ENCODE data around the gene RIPOR1. TPM values are rescaled to one million over a fixed set of nuclear protein-coding genes. Genes with fewer than 3 reads are reported as not detected.
"Not testable (repeated sequence)": the region's sequence is repeated elsewhere in the genome, so short reads cannot be mapped to it uniquely, and the experiment has no call there.

RIPOR1 gene
- 31.6 TPM for polyA plus RNA-seq (2012; ENCODE audit: insufficient read depth, insufficient read length)

GRCh38 chr16:67528222-67528869 is at the start of gene RIPOR1:
TSS of gene RIPOR1 (plus strand) at chr16:67528829. CDS start at chr16:67538447, 9,618 bp downstream.
- DNase-seq (ENCODE audit: low read depth, low spot score): no peak
- peak within 1 kb of the TSS; percentile 57 for H3K4me3 ChIP-seq (ENCODE audit: low read length)

GRCh38 chr16:67480833-67481560 is 47.6 kb upstream of the RIPOR1 start, which contains the start of gene ATP6V0D1:
TSS of gene ATP6V0D1 (minus strand) at chr16:67481157. CDS start at chr16:67481086, 71 bp downstream.
- DNase-seq (ENCODE audit: low read depth, low spot score): peak; percentile 95
- peak within 1 kb of the TSS; percentile 75 for H3K4me3 ChIP-seq (ENCODE audit: low read length)

GRCh38 chr16:67481561-67482232 is 46.9 kb upstream of the RIPOR1 start:
- peak; percentile 42 for DNase-seq (ENCODE audit: low read depth, low spot score)
- peak overlapping the region; percentile 75 for H3K4me3 ChIP-seq (ENCODE audit: low read length)

GRCh38 chr16:67482233-67482924 is 46.2 kb upstream of the RIPOR1 start:
- no peak for DNase-seq (ENCODE audit: low read depth, low spot score)
- peak overlapping the region; percentile 75 for H3K4me3 ChIP-seq (ENCODE audit: low read length)

- H3K4me3 ChIP-seq (ENCODE audit: low read length): peak within 1 kb of the TSS; percentile 75
- DNase-seq (ENCODE audit: low read depth, low spot score): no peak
Measured at GRCh38 chr16:67483150-67483549, 45.5 kb upstream of the RIPOR1 start, which contains the start of gene AGRP. TSS of gene AGRP (minus strand) at chr16:67483547. CDS start at chr16:67483398, 149 bp downstream.

GRCh38 chr16:67483731-67484525 is 44.7 kb upstream of the RIPOR1 start:
- no peak overlapping the region for H3K4me3 ChIP-seq (ENCODE audit: low read length)
- DNase-seq (ENCODE audit: low read depth, low spot score): no peak

GRCh38 chr16:67486805-67487204 is 41.8 kb upstream of the RIPOR1 start:
- DNase-seq (ENCODE audit: low read depth, low spot score): no peak

GRCh38 chr16:67487561-67487960 is 41.1 kb upstream of the RIPOR1 start:
- not testable (repeated sequence) for DNase-seq (ENCODE audit: low read depth, low spot score); H3K4me3 ChIP-seq (ENCODE audit: low read length)

More at GRCh38 chr16:67486805-67487204, 41.8 kb upstream of the RIPOR1 start:
- no peak overlapping the region for H3K4me3 ChIP-seq (ENCODE audit: low read length)

- no peak for DNase-seq (ENCODE audit: low read depth, low spot score)
- H3K4me3 ChIP-seq (ENCODE audit: low read length): no peak overlapping the region
Measured at GRCh38 chr16:67489401-67490083, 39.1 kb upstream of the RIPOR1 start.

GRCh38 chr16:67490335-67491096 is 38.1 kb upstream of the RIPOR1 start:
- DNase-seq (ENCODE audit: low read depth, low spot score): no peak
- no peak overlapping the region for H3K4me3 ChIP-seq (ENCODE audit: low read length)

GRCh38 chr16:67499106-67499505 is 29.5 kb upstream of the RIPOR1 start:
- H3K4me3 ChIP-seq (ENCODE audit: low read length): no peak overlapping the region
- no peak for DNase-seq (ENCODE audit: low read depth, low spot score)

- no peak for DNase-seq (ENCODE audit: low read depth, low spot score)
Measured at GRCh38 chr16:67504031-67505021, 24.3 kb upstream of the RIPOR1 start.

GRCh38 chr16:67506468-67506867 is 22.2 kb upstream of the RIPOR1 start:
- DNase-seq (ENCODE audit: low read depth, low spot score): no peak
- no peak overlapping the region for H3K4me3 ChIP-seq (ENCODE audit: low read length)

More at GRCh38 chr16:67504031-67505021, 24.3 kb upstream of the RIPOR1 start:
- no peak overlapping the region for H3K4me3 ChIP-seq (ENCODE audit: low read length)

GRCh38 chr16:67509016-67509415 is 19.6 kb upstream of the RIPOR1 start:
- DNase-seq (ENCODE audit: low read depth, low spot score): peak; percentile 45
- no peak overlapping the region for H3K4me3 ChIP-seq (ENCODE audit: low read length)

- DNase-seq (ENCODE audit: low read depth, low spot score); H3K4me3 ChIP-seq (ENCODE audit: low read length): not testable (repeated sequence)
Measured at GRCh38 chr16:67513892-67514291, 14.7 kb upstream of the RIPOR1 start.

GRCh38 chr16:67514382-67514828 is 14.2 kb upstream of the RIPOR1 start:
- DNase-seq (ENCODE audit: low read depth, low spot score): peak; percentile 91
- no peak overlapping the region for H3K4me3 ChIP-seq (ENCODE audit: low read length)

All from Jurkat, Clone E6-1 (cell line).